Activated CD8-positive, alpha-beta memory T cell treated with anti-CD3 and anti-CD28 coated beads for 36 hours (primary cell): Measurements from ENCODE around the gene WDR35. TPM values are rescaled to one million over a fixed set of nuclear protein-coding genes. Genes with fewer than 3 reads are reported as not detected.
"Not testable (repeated sequence)": the region's sequence is repeated elsewhere in the genome, so short reads cannot be mapped to it uniquely, and the experiment has no call there.

Experiments
- CTCF ChIA-PET: fragments of 350-600 bp; sonication (Branson Sonifier 250); formaldehyde crosslinking; loops from one replicate; lab custom pipeline; 2021; ENCODE audit warnings: antibody characterized with exemption; lab: Charles Lee
- POLR2A ChIA-PET: fragments of 350-600 bp; sonication (Branson Sonifier 250); formaldehyde crosslinking; loops from one replicate; lab custom pipeline; 2021; ENCODE audit warnings: antibody characterized with exemption; lab: Charles Lee
- total RNA-seq, 2 experiments: library from RNA; stranded (reverse); gene quantifications; one replicate each; pipeline ENCODE4 v1.2.3, GENCODE V29; 2021

Gene WDR35
- total RNA-seq, 2 experiments from 2014 or later: 12.2 to 12.4 TPM

- ChIA-PET CTCF (no interaction called here), POLR2A (no interaction called here)
These were observed 108.5 kb downstream of the WDR35 start for GRCh38 chr2:19881221-19881907.

GRCh38 chr2:19880191-19880590, 109.7 kb downstream of the WDR35 start:
- CTCF ChIA-PET, POLR2A ChIA-PET: not testable (repeated sequence)

- CTCF ChIA-PET: no interaction called here
- POLR2A ChIA-PET: no interaction called here
These were observed 110.8 kb downstream of the WDR35 start for GRCh38 chr2:19879120-19879519.

GRCh38 chr2:19878268-19879046, 111.4 kb downstream of the WDR35 start:
- POLR2A ChIA-PET: no interaction called here
- CTCF ChIA-PET: no interaction called here

GRCh38 chr2:19876751-19877150, 113.2 kb downstream of the WDR35 start:
- CTCF ChIA-PET: no interaction called here
- POLR2A ChIA-PET: no interaction called here

GRCh38 chr2:19875280-19875679, 114.6 kb downstream of the WDR35 start:
- ChIA-PET CTCF (interaction anchor here (0.7 kb wide), 1 partner anchor 222 kb away, joined by 3 read pairs; no protein-coding TSS in a partner anchor), POLR2A (no interaction called here)

- CTCF ChIA-PET: interaction anchor here (0.7 to 0.8 kb wide), 2 partner anchors 11 to 223 kb away, joined by 3 read pairs; no protein-coding TSS in a partner anchor
- POLR2A ChIA-PET: no interaction called here
These were observed 115.2 kb downstream of the WDR35 start for GRCh38 chr2:19874726-19875125.

GRCh38 chr2:19873014-19873413, 116.9 kb downstream of the WDR35 start:
- ChIA-PET CTCF (no interaction called here), POLR2A (no interaction called here)

GRCh38 chr2:19872302-19872701, 117.6 kb downstream of the WDR35 start:
- CTCF ChIA-PET: no interaction called here
- POLR2A ChIA-PET: no interaction called here

GRCh38 chr2:19871836-19872235, 118.1 kb downstream of the WDR35 start:
- ChIA-PET CTCF (no interaction called here), POLR2A (no interaction called here)

GRCh38 chr2:19870792-19871191, 119.1 kb downstream of the WDR35 start:
- POLR2A ChIA-PET: no interaction called here
- CTCF ChIA-PET: no interaction called here

GRCh38 chr2:19868701-19869580, 121.0 kb downstream of the WDR35 start:
- CTCF ChIA-PET: no interaction called here
- POLR2A ChIA-PET: no interaction called here

- CTCF ChIA-PET: no interaction called here
- POLR2A ChIA-PET: no interaction called here
These were observed 121.7 kb downstream of the WDR35 start for GRCh38 chr2:19868224-19868623.

GRCh38 chr2:19866771-19867170, 123.1 kb downstream of the WDR35 start:
- CTCF ChIA-PET: interaction anchor here (1.4 kb wide), 1 partner anchor 1346 kb away, joined by 4 read pairs; no protein-coding TSS in a partner anchor

GRCh38 chr2:19865151-19865550, 124.8 kb downstream of the WDR35 start:
- POLR2A ChIA-PET: interaction anchor here (0.5 kb wide), 1 partner anchor 270 kb away, joined by 3 read pairs; no protein-coding TSS in a partner anchor
- CTCF ChIA-PET: no interaction called here

More at GRCh38 chr2:19866771-19867170, 123.1 kb downstream of the WDR35 start:
- POLR2A ChIA-PET: no interaction called here

- CTCF ChIA-PET: interaction anchor here (0.8 kb wide), 1 partner anchor 1343 kb away, joined by 3 read pairs; no protein-coding TSS in a partner anchor
- POLR2A ChIA-PET: no interaction called here
These were observed 125.5 kb downstream of the WDR35 start for GRCh38 chr2:19864381-19864780.

- ChIA-PET CTCF (interaction anchor here (0.8 to 2.9 kb wide), 10 partner anchors 11 to 1343 kb away, joined by 3 to 8 read pairs (median 4); no protein-coding TSS in a partner anchor), POLR2A (no interaction called here)
These were observed 126.4 kb downstream of the WDR35 start for GRCh38 chr2:19863303-19864041.

GRCh38 chr2:19861813-19862212, 128.1 kb downstream of the WDR35 start:
- ChIA-PET CTCF (interaction anchor here (1.7 to 2.9 kb wide), 2 partner anchors 507 to 1341 kb away, joined by 4 to 8 read pairs; no protein-coding TSS in a partner anchor), POLR2A (no interaction called here)
